Activated T-cell treated with anti-CD3 and anti-CD28 coated beads, Interleukin-2, amount 50 U/mL, for 4 hours (primary cell): ENCODE results near the gene SH3D21. TPM values are rescaled to one million over a fixed set of nuclear protein-coding genes. Genes with fewer than 3 reads are reported as not detected.

Source experiments
- ATAC-seq, 2 donors: fragments of 200-7000 bp; cut with Tn5 transposase; one replicate each; pipeline ENCODE4 v1.10.0; 2021
- DNase-seq: peaks from one replicate; pipeline ENCODE4 v3.0.0-alpha.2; 2020
- H3K27me3 Mint-ChIP-seq: one replicate; pipeline ENCODE4 v1.8.0; 2021; ENCODE audit warnings: low read depth, mixed read lengths
- H3K36me3 Mint-ChIP-seq: one replicate; pipeline ENCODE4 v1.8.0; 2022; ENCODE audit warnings: mixed read lengths; ENCODE audit not compliant: insufficient read depth
- H3K4me1 Mint-ChIP-seq: one replicate; pipeline ENCODE4 v1.8.0; 2021; ENCODE audit warnings: low read depth, mixed read lengths
- H3K4me3 Mint-ChIP-seq: one replicate; pipeline ENCODE4 v1.8.0; 2021; ENCODE audit warnings: mild to moderate bottlenecking, moderate library complexity, mixed read lengths
- H3K9me3 Mint-ChIP-seq: one replicate; pipeline ENCODE4 v1.8.0; 2021; ENCODE audit warnings: mixed read lengths
- total RNA-seq, 3 donors: library from RNA; stranded (reverse); gene quantifications; one replicate each; pipeline ENCODE4 v1.2.1, GENCODE V29; 2021

SH3D21 gene
- total RNA-seq, 3 donors from 2014 or later: 1.7 to 5.6 (median 2.3) TPM

- DNase-seq: no peak
- ATAC-seq: no peak
- H3K4me3 Mint-ChIP-seq: no peak overlapping the region
- H3K36me3 Mint-ChIP-seq: peaks cover 54% of the 10 kb centered on the region
- H3K9me3 Mint-ChIP-seq: no peaks in the 10 kb centered on the region
- H3K4me1 Mint-ChIP-seq: peaks cover 17% of the 10 kb centered on the region
- no peaks in the 10 kb centered on the region for H3K27me3 Mint-ChIP-seq
These were observed 19.4 kb upstream of the SH3D21 start for GRCh38 chr1:36286802-36287201.

- DNase-seq (no peak), ATAC-seq (no peak)
- Mint-ChIP-seq H3K9me3 (no peaks in the 10 kb centered on the region), H3K4me1 (peaks cover 15% of the 10 kb centered on the region), H3K27me3 (no peaks in the 10 kb centered on the region), H3K4me3 (no peak overlapping the region), H3K36me3 (peaks cover 55% of the 10 kb centered on the region)
These were observed 18.6 kb upstream of the SH3D21 start for GRCh38 chr1:36287595-36287994.

GRCh38 chr1:36295390-36295789 lies 10.8 kb upstream of the SH3D21 start:
- peaks cover 41% of the 10 kb centered on the region for H3K36me3 Mint-ChIP-seq
- H3K9me3 Mint-ChIP-seq: no peaks in the 10 kb centered on the region
- H3K27me3 Mint-ChIP-seq: no peaks in the 10 kb centered on the region

GRCh38 chr1:36297062-36297461 lies 9.1 kb upstream of the SH3D21 start:
- DNase-seq (no peak), ATAC-seq (no peak)
- peaks cover 39% of the 10 kb centered on the region for H3K36me3 Mint-ChIP-seq
- H3K4me1 Mint-ChIP-seq: peaks cover 20% of the 10 kb centered on the region
- H3K9me3 Mint-ChIP-seq: no peaks in the 10 kb centered on the region
- no peaks in the 10 kb centered on the region for H3K27me3 Mint-ChIP-seq
- H3K4me3 Mint-ChIP-seq: no peak overlapping the region

More at GRCh38 chr1:36295390-36295789, 10.8 kb upstream of the SH3D21 start:
- DNase-seq: no peak
- no peak overlapping the region for H3K4me3 Mint-ChIP-seq
- H3K4me1 Mint-ChIP-seq: peaks cover 9% of the 10 kb centered on the region
- ATAC-seq: no peak

GRCh38 chr1:36298640-36299039 lies 7.5 kb upstream of the SH3D21 start:
- Mint-ChIP-seq H3K9me3 (no peaks in the 10 kb centered on the region), H3K36me3 (peaks cover 43% of the 10 kb centered on the region), H3K27me3 (no peaks in the 10 kb centered on the region), H3K4me1 (peaks cover 28% of the 10 kb centered on the region), H3K4me3 (no peak overlapping the region)
- no peak for DNase-seq
- no peak for ATAC-seq

- Mint-ChIP-seq H3K4me3 (peak overlapping the region; percentile 33), H3K36me3 (peaks cover 43% of the 10 kb centered on the region), H3K4me1 (peaks cover 43% of the 10 kb centered on the region), H3K9me3 (no peaks in the 10 kb centered on the region), H3K27me3 (no peaks in the 10 kb centered on the region)
- ATAC-seq: peak; percentile 79 to 83
- no peak for DNase-seq
These were observed 5.6 kb upstream of the SH3D21 start for GRCh38 chr1:36300526-36300925.

GRCh38 chr1:36301220-36301619 lies 4.9 kb upstream of the SH3D21 start:
- ATAC-seq (no peak), DNase-seq (no peak)
- H3K4me3 Mint-ChIP-seq: no peak overlapping the region
- H3K9me3 Mint-ChIP-seq: no peaks in the 10 kb centered on the region
- H3K36me3 Mint-ChIP-seq: peaks cover 40% of the 10 kb centered on the region
- no peaks in the 10 kb centered on the region for H3K27me3 Mint-ChIP-seq
- H3K4me1 Mint-ChIP-seq: peaks cover 46% of the 10 kb centered on the region

GRCh38 chr1:36303244-36303643 lies 2.9 kb upstream of the SH3D21 start:
- Mint-ChIP-seq H3K36me3 (peaks cover 32% of the 10 kb centered on the region), H3K4me3 (peak overlapping the region; percentile 43), H3K27me3 (no peaks in the 10 kb centered on the region), H3K4me1 (peaks cover 52% of the 10 kb centered on the region), H3K9me3 (no peaks in the 10 kb centered on the region)
- no peak for DNase-seq
- no peak for ATAC-seq

GRCh38 chr1:36303650-36304360 lies 2.4 kb upstream of the SH3D21 start:
- H3K36me3 Mint-ChIP-seq: peaks cover 32% of the 10 kb centered on the region
- no peaks in the 10 kb centered on the region for H3K27me3 Mint-ChIP-seq
- DNase-seq: no peak
- H3K9me3 Mint-ChIP-seq: no peaks in the 10 kb centered on the region
- H3K4me3 Mint-ChIP-seq: peak overlapping the region; percentile 43
- peaks cover 52% of the 10 kb centered on the region for H3K4me1 Mint-ChIP-seq
- ATAC-seq: no peak

GRCh38 chr1:36304521-36304920 lies 1.6 kb upstream of the SH3D21 start:
- H3K4me3 Mint-ChIP-seq: no peak overlapping the region
- peaks cover 51% of the 10 kb centered on the region for H3K4me1 Mint-ChIP-seq

GRCh38 chr1:36304970-36305914 lies 926 bp upstream of the SH3D21 start:
- Mint-ChIP-seq H3K36me3 (peaks cover 28% of the 10 kb centered on the region), H3K4me1 (peaks cover 44% of the 10 kb centered on the region), H3K9me3 (no peaks in the 10 kb centered on the region), H3K4me3 (peak overlapping the region; percentile 89), H3K27me3 (no peaks in the 10 kb centered on the region)
- DNase-seq (no peak), ATAC-seq (peak; percentile 30 to 42)

More at GRCh38 chr1:36304521-36304920, 1.6 kb upstream of the SH3D21 start:
- Mint-ChIP-seq H3K36me3 (peaks cover 32% of the 10 kb centered on the region), H3K9me3 (no peaks in the 10 kb centered on the region), H3K27me3 (no peaks in the 10 kb centered on the region)
- no peak for DNase-seq
- no peak for ATAC-seq

GRCh38 chr1:36305915-36306209 lies 306 bp upstream of the SH3D21 start:
- Mint-ChIP-seq H3K36me3 (peaks cover 22% of the 10 kb centered on the region), H3K4me1 (peaks cover 40% of the 10 kb centered on the region)

GRCh38 chr1:36306902-36307456 lies 811 bp downstream of the SH3D21 start:
- H3K36me3 Mint-ChIP-seq: peaks cover 18% of the 10 kb centered on the region
- peak overlapping the region; percentile 89 for H3K4me3 Mint-ChIP-seq
- peaks cover 34% of the 10 kb centered on the region for H3K4me1 Mint-ChIP-seq
- ATAC-seq: peak; percentile 96
- peak; percentile 88 for DNase-seq
- H3K9me3 Mint-ChIP-seq: no peaks in the 10 kb centered on the region
- no peaks in the 10 kb centered on the region for H3K27me3 Mint-ChIP-seq

More at GRCh38 chr1:36305915-36306209, 306 bp upstream of the SH3D21 start:
- Mint-ChIP-seq H3K27me3 (no peaks in the 10 kb centered on the region), H3K9me3 (no peaks in the 10 kb centered on the region), H3K4me3 (peak overlapping the region; percentile 89)
- ATAC-seq (no peak), DNase-seq (no peak)

GRCh38 chr1:36307601-36308330 lies 1.6 kb downstream of the SH3D21 start:
- Mint-ChIP-seq H3K9me3 (no peaks in the 10 kb centered on the region), H3K4me3 (peak overlapping the region; percentile 89), H3K27me3 (no peaks in the 10 kb centered on the region), H3K36me3 (peaks cover 13% of the 10 kb centered on the region), H3K4me1 (peaks cover 30% of the 10 kb centered on the region)
- ATAC-seq (no peak), DNase-seq (no peak)
